Astrocyte of the spinal cord (primary cell): Measurements from ENCODE around the gene CCDC30.

ENCODE experiments used
- DNase-seq: peaks from one replicate; pipeline ENCODE4 v3.0.0; 2011; ENCODE audit warnings: low read depth, low spot score
- H3K4me3 ChIP-seq: 2 replicates; pipeline ENCODE4 v1.5.1; 2011; ENCODE audit warnings: low read depth, mild to moderate bottlenecking, low read length, moderate library complexity
- CTCF ChIP-seq: IDR thresholded peaks from 2 replicates; pipeline ENCODE4 v1.5.1; 2012; ENCODE audit warnings: low read depth, mild to moderate bottlenecking, low read length, inconsistent platforms
- in situ Hi-C: cut with HindIII; loops from 2 replicates; pipeline ENCODE4 v1.10.0; 2017; ENCODE audit warnings: low sequenced_read_pairs

CCDC30 gene

GRCh38 chr1:42639116-42639515 is 176.0 kb downstream of the CCDC30 start:
- no peak for TF ChIP-seq CTCF
- no peak overlapping the region for H3K4me3 ChIP-seq
- in situ Hi-C loops, result no loop called here
- no peak for DNase-seq

GRCh38 chr1:42646056-42646455 is 183.0 kb downstream of the CCDC30 start:
- DNase-seq, result no peak
- no peak for TF ChIP-seq CTCF
- H3K4me3 ChIP-seq, result no peak overlapping the region
- in situ Hi-C loops, result no loop called here

- in situ Hi-C loops, result no loop called here
- no peak for DNase-seq
- H3K4me3 ChIP-seq, result no peak overlapping the region
- TF ChIP-seq CTCF, result no peak
Measured at GRCh38 chr1:42657201-42657600, 194.1 kb downstream of the CCDC30 start.

- TF ChIP-seq CTCF, result peak; percentile 17
- peak; percentile 89 for DNase-seq
- H3K4me3 ChIP-seq, result peak within 1 kb of the TSS; percentile 97
- in situ Hi-C loops, result no loop called here
Measured at GRCh38 chr1:42657981-42658876, 195.1 kb downstream of the CCDC30 start, which contains the start of gene PPIH. Gene PPIH, plus strand, starts transcription at chr1:42658423. Its CDS starts 24 bp downstream, at chr1:42658447.

- DNase-seq, result peak; percentile 1
- TF ChIP-seq CTCF, result no peak
- in situ Hi-C loops, result no loop called here
- H3K4me3 ChIP-seq, result peak overlapping the region; percentile 97
Measured at GRCh38 chr1:42658877-42659337, 195.8 kb downstream of the CCDC30 start.

- no peak for DNase-seq
- H3K4me3 ChIP-seq, result no peak overlapping the region
- no peak for TF ChIP-seq CTCF
- in situ Hi-C loops, result no loop called here
Measured at GRCh38 chr1:42660907-42661500, 197.9 kb downstream of the CCDC30 start.
